Measurements from ENCODE around the gene ATP6V0E2.
"Not testable (repeated sequence)": the region's sequence is repeated elsewhere in the genome, so short reads cannot be mapped to it uniquely, and the experiment has no call there.

The ATP6V0E2 gene

GRCh38 chr7:149882248-149883047, 8.7 kb downstream of the ATP6V0E2 start:
- Histone ChIP-seq H3K36me3 (peaks cover 0 to 5% (median 0%) of the 10 kb centered on the region in 11 experiments; a peak in 1 of 22 replicates), H3K4me2 (no peak overlapping the region), H3K27me3 (0 out of 22 replicates have a peak, but pooled peaks cover 0 to 5% (median 0%) of the 10 kb centered on the region in 11 experiments), H4K20me1 (peaks cover 0 to 9% (median 0%) of the 10 kb centered on the region in 11 experiments; a peak in 2 of 22 replicates), H3K4me1 (peaks cover 14 to 50% (median 39%) of the 10 kb centered on the region in 10 experiments), H3K4me3 (no peak overlapping the region), H3K9ac (no peak overlapping the region), H3K9me3 (replicated peaks in 1 of 11) (no peaks in the 10 kb centered on the region), H3K27ac (no peak overlapping the region)
- TF ChIP-seq Cebpa-rat (IDR thresholded peaks at IDR 0.05), result no peak

- peaks cover 0 to 5% (median 0%) of the 10 kb centered on the region in 11 experiments; a peak in 1 of 22 replicates for H3K36me3 ChIP-seq
- peaks cover 0 to 9% (median 0%) of the 10 kb centered on the region in 11 experiments; a peak in 2 of 22 replicates for H4K20me1 ChIP-seq
- no peak overlapping the region for H3K4me3 ChIP-seq
- no peak overlapping the region for H3K27ac ChIP-seq
- H3K4me2 ChIP-seq, result peak overlapping the region in 3 of 11 experiments; percentile 16 to 39 (median 26); a peak in 6 of 22 replicates
- H3K9ac ChIP-seq, result no peak overlapping the region
- H3K9me3 ChIP-seq (replicated peaks in 1 of 11), result no peaks in the 10 kb centered on the region
- TF ChIP-seq Cebpa-rat (IDR thresholded peaks at IDR 0.05), result no peak
- 0 out of 22 replicates have a peak, but pooled peaks cover 0 to 5% (median 0%) of the 10 kb centered on the region in 11 experiments for H3K27me3 ChIP-seq
- H3K4me1 ChIP-seq, result peaks cover 14 to 50% (median 39%) of the 10 kb centered on the region in 10 experiments
Observed at GRCh38 chr7:149883048-149883438, 9.3 kb downstream of the ATP6V0E2 start.

- H3K4me3 ChIP-seq, result no peak overlapping the region
- H3K27ac ChIP-seq, result no peak overlapping the region
- H4K20me1 ChIP-seq, result peaks cover 0 to 9% (median 0%) of the 10 kb centered on the region in 11 experiments; a peak in 2 of 22 replicates
- H3K4me2 ChIP-seq, result peak overlapping the region in 6 of 11 experiments; percentile 16 to 95 (median 62); a peak in 8 of 22 replicates
- H3K9me3 ChIP-seq (replicated peaks in 1 of 11), result no peaks in the 10 kb centered on the region
- H3K4me1 ChIP-seq, result peaks cover 14 to 50% (median 39%) of the 10 kb centered on the region in 10 experiments
- no peak for TF ChIP-seq Cebpa-rat (IDR thresholded peaks at IDR 0.05)
- 0 out of 22 replicates have a peak, but pooled peaks cover 0 to 5% (median 0%) of the 10 kb centered on the region in 11 experiments for H3K27me3 ChIP-seq
- no peak overlapping the region for H3K9ac ChIP-seq
- H3K36me3 ChIP-seq, result peaks cover 0 to 5% (median 0%) of the 10 kb centered on the region in 11 experiments; a peak in 1 of 22 replicates
Observed at GRCh38 chr7:149883452-149883861, 9.7 kb downstream of the ATP6V0E2 start.

GRCh38 chr7:149884016-149884415, 10.2 kb downstream of the ATP6V0E2 start:
- Histone ChIP-seq H3K36me3 (peaks cover 0 to 5% (median 0%) of the 10 kb centered on the region in 11 experiments; a peak in 1 of 22 replicates), H3K4me3 (no peak overlapping the region), H3K27ac (no peak overlapping the region), H3K9me3 (replicated peaks in 1 of 11) (no peaks in the 10 kb centered on the region), H3K4me1 (peaks cover 14 to 50% (median 39%) of the 10 kb centered on the region in 10 experiments), H4K20me1 (peaks cover 0 to 9% (median 0%) of the 10 kb centered on the region in 11 experiments; a peak in 2 of 22 replicates), H3K27me3 (0 out of 22 replicates have a peak, but pooled peaks cover 0 to 5% (median 0%) of the 10 kb centered on the region in 11 experiments), H3K4me2 (peak overlapping the region in 8 of 11 experiments; percentile 26 to 95 (median 88); a peak in 11 of 22 replicates), H3K9ac (no peak overlapping the region)
- no peak for TF ChIP-seq Cebpa-rat (IDR thresholded peaks at IDR 0.05)

- H3K27me3 ChIP-seq, result 0 out of 22 replicates have a peak, but pooled peaks cover 0 to 5% (median 0%) of the 10 kb centered on the region in 11 experiments
- H3K9ac ChIP-seq, result 0 out of 22 replicates have a peak overlapping the region, but pooled peaks of 2 of the 11 experiments have one; percentile 26 to 41
- no peaks in the 10 kb centered on the region for H3K36me3 ChIP-seq
- peak overlapping the region in 10 of 11 experiments; percentile 27 to 95 (median 88); a peak in 18 of 22 replicates for H3K4me2 ChIP-seq
- TF ChIP-seq Cebpa-rat (IDR thresholded peaks at IDR 0.05), result no peak
- no peak overlapping the region for H3K27ac ChIP-seq
- no peak overlapping the region for H3K4me3 ChIP-seq
- peaks cover 14 to 49% (median 39%) of the 10 kb centered on the region in 10 experiments for H3K4me1 ChIP-seq
- H3K9me3 ChIP-seq (replicated peaks in 1 of 11), result no peaks in the 10 kb centered on the region
- peaks cover 0 to 9% (median 0%) of the 10 kb centered on the region in 11 experiments; a peak in 2 of 22 replicates for H4K20me1 ChIP-seq
Observed at GRCh38 chr7:149884541-149884940, 10.8 kb downstream of the ATP6V0E2 start.

GRCh38 chr7:149885191-149886017, 11.6 kb downstream of the ATP6V0E2 start:
- peaks cover 14 to 46% (median 39%) of the 10 kb centered on the region in 10 experiments for H3K4me1 ChIP-seq
- H3K27me3 ChIP-seq, result 0 out of 22 replicates have a peak, but pooled peaks cover 0 to 5% (median 0%) of the 10 kb centered on the region in 11 experiments
- TF ChIP-seq Cebpa-rat (IDR thresholded peaks at IDR 0.05), result no peak
- peak overlapping the region; percentile 27 to 95 (median 87) for H3K4me2 ChIP-seq
- peaks cover 0 to 9% (median 0%) of the 10 kb centered on the region in 11 experiments; a peak in 2 of 22 replicates for H4K20me1 ChIP-seq
- peak overlapping the region in 3 of 11 experiments; percentile 7 to 41 (median 26); a peak in 4 of 22 replicates for H3K9ac ChIP-seq
- H3K4me3 ChIP-seq, result no peak overlapping the region; a peak in 2 of 20 replicates
- H3K9me3 ChIP-seq (replicated peaks in 1 of 11), result no peaks in the 10 kb centered on the region
- peak overlapping the region in 4 of 11 experiments; percentile 1 to 32 (median 10); a peak in 3 of 22 replicates for H3K27ac ChIP-seq
- H3K36me3 ChIP-seq, result no peaks in the 10 kb centered on the region

- Histone ChIP-seq H3K9me3 (replicated peaks in 1 of 11) (no peaks in the 10 kb centered on the region), H3K27ac (no peak overlapping the region), H3K4me3 (no peak overlapping the region), H3K4me2 (peak overlapping the region; percentile 27 to 95 (median 87)), H3K36me3 (no peaks in the 10 kb centered on the region), H3K27me3 (0 out of 22 replicates have a peak, but pooled peaks cover 0 to 5% (median 0%) of the 10 kb centered on the region in 11 experiments), H3K4me1 (peaks cover 14 to 46% (median 39%) of the 10 kb centered on the region in 10 experiments), H3K9ac (no peak overlapping the region), H4K20me1 (peaks cover 0 to 9% (median 0%) of the 10 kb centered on the region in 11 experiments; a peak in 2 of 22 replicates)
- TF ChIP-seq Cebpa-rat (IDR thresholded peaks at IDR 0.05), result no peak
Observed at GRCh38 chr7:149886018-149886415, 12.2 kb downstream of the ATP6V0E2 start.

GRCh38 chr7:149887311-149887710, 13.5 kb downstream of the ATP6V0E2 start:
- Histone ChIP-seq H3K27me3 (0 out of 22 replicates have a peak, but pooled peaks cover 0 to 5% (median 0%) of the 10 kb centered on the region in 11 experiments), H3K4me2 (peak overlapping the region in 4 of 11 experiments; percentile 18 to 95 (median 89); a peak in 4 of 22 replicates), H3K9me3 (replicated peaks in 1 of 11) (no peaks in the 10 kb centered on the region), H4K20me1 (peaks cover 0 to 9% (median 0%) of the 10 kb centered on the region in 11 experiments; a peak in 2 of 22 replicates), H3K36me3 (no peaks in the 10 kb centered on the region), H3K9ac (no peak overlapping the region), H3K4me3 (no peak overlapping the region), H3K4me1 (peaks cover 14 to 46% (median 39%) of the 10 kb centered on the region in 10 experiments), H3K27ac (no peak overlapping the region)
- TF ChIP-seq Cebpa-rat (IDR thresholded peaks at IDR 0.05), result no peak

GRCh38 chr7:149890715-149891114, 16.9 kb downstream of the ATP6V0E2 start:
- not testable (repeated sequence) for H3K9ac ChIP-seq; H3K27me3 ChIP-seq; H3K4me3 ChIP-seq; H3K9me3 ChIP-seq (replicated peaks in 1 of 11); H3K27ac ChIP-seq; H3K4me2 ChIP-seq; H4K20me1 ChIP-seq; H3K36me3 ChIP-seq
- H3K4me1 ChIP-seq, result peaks cover 9 to 19% (median 15%) of the 10 kb centered on the region in 10 experiments

- not testable (repeated sequence) for H3K27me3 ChIP-seq; H3K9me3 ChIP-seq (replicated peaks in 1 of 11); H3K36me3 ChIP-seq; H3K27ac ChIP-seq; H3K9ac ChIP-seq; H4K20me1 ChIP-seq; H3K4me1 ChIP-seq; H3K4me2 ChIP-seq; H3K4me3 ChIP-seq
Observed at GRCh38 chr7:149894957-149895356, 21.2 kb downstream of the ATP6V0E2 start.

- not testable (repeated sequence) for H3K9me3 ChIP-seq (replicated peaks in 1 of 11); H3K27ac ChIP-seq; H3K4me2 ChIP-seq; H3K27me3 ChIP-seq; H3K9ac ChIP-seq; H3K4me3 ChIP-seq; H4K20me1 ChIP-seq; H3K4me1 ChIP-seq; H3K36me3 ChIP-seq
Observed at GRCh38 chr7:149907776-149908376, 34.1 kb downstream of the ATP6V0E2 start.
